NCI-H187 (cell line): ENCODE results near the gene MCEMP1.

Experiments used
- DNase-seq, 2 experiments: peaks; one replicate each; lab custom pipeline; 2025; lab: John Stamatoyannopoulos, UW

MCEMP1 gene

DNA sequence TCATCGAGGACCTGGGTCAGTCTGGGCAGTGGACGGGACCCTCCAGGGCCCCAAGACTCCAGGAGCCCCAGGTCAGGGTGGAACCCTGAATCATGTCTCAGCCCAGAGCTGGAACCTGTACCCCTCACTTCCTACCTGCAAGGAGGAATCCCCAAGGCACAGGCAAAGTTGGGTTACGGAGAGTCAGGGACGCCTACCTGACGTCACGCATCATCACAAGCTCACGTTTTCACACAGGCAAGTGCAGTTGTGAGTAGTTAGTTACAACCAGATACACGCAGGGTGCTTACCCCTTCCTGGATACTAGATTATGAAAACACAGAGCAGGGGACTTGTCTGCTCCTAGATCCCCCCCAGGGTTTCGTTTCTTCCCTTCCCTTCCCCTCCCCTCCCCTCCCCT is 6.1 kb upstream of the MCEMP1 start:
- no peak for DNase-seq

DNA sequence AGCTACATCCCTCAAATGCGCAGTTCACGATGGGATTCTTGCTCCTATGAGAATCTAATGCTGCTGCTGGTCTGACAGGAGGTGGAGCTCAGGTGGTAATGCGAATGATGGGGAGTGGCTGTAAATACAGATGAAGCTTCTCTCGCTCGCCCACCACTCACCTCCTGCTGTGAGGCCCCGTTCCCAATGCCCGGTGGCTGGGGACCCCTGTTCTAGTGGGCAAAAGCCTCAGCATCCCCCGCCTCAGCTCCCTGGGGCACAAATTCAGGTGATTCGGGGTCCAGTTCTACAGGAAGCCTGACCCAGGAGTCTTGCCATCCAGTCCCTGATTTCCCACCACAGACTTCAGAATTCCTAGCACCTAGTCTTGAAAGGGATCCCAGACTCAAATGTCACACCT is 4.4 kb upstream of the MCEMP1 start:
- DNase-seq, result no peak

DNA sequence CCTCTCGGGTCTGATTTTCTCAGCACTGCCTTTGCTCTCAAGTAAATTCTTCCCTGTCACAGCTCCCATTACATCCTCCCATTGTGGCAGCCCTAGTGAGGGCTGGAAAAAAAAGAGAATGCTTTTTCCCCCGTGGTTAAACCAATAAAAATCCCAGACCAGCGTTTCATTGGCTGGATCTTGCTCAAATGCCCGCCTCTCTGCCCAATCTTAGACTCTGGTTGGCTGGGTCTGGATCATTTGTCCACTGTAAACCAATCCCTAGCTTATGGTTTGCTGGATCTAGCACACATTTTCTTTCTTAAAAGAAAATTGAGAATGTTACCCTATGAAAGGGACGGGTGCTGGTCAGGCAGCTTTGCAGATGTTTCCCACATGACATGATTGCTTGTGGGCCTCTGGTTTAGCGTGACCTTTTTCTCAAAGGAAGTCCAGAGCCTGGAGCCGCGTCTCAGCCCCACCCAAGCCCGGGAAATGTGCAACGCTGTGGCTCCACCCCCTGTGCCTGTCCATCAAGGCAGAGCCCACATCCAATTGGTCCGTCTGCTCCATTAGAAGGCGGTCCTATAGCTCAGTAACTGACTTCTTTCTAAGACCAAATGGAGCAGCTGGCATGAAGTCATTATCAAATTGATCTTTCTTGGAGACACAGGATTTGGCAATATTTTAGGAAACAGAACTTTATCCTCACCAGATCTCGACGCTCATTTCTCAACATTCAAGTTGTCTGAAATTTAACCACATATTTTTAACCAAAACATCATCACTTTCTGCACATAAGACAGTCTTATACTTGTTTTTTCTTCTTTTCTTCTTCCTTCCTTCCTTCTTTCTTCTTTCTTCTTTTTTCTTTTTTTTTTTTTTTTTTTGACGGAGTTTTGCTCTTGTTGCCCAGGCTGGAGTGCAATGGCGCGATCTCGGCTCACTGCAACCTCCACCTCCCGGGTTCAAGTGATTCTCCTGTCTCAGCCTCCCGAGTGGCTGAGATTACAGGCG is 2.6 kb upstream of the MCEMP1 start:
- DNase-seq, result no peak

DNA sequence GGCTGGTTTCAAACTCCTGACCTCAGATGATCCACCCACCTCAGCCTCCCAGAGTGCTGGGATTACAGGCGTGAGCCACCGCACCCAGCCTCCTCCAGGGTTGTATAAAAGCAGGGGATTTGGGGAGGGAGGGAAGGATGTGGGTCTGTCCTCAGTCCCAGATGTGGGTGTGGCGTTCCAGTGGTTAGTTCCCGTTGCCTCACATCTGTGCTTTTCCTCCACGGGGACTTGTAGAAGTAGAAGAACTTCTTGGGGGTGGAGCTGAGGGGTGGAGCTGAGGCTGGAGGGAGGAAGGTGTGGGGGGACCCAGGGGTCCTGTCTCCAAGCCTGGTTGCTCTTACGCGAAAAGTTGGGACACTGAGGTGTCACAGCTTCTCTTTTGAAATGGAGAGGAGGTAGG is 514 bp upstream of the MCEMP1 start:
- DNase-seq, result no peak

DNA sequence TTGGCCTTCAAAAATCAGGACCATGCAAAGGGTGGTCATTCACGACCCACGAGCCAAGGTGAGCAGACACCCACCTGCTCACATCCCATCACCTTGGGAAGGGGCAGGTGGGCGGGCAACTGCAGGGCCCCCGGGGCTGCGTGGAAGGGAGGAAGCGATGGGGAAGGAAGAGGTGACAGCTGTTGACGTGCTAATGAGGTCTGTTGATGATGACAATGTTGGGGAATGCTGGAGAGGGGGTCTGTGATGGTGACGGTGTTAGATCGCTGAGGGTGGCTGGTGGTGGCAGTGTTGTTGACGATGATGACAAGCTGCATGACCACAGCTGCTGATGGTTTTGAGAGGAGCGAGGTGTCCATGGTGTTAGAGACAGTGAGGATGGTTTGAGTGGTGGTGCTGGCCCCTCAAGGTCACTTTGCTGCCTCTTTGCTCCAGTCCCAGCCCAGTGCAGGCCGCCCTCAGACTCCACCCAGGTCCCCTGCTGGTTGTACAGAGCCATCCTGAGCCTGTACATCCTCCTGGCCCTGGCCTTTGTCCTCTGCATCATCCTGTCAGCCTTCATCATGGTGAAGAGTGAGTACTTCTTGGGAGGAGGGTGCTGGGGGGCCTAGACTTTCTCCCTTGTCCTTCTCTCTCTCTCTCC is 900 bp downstream of the MCEMP1 start:
- DNase-seq, result no peak

DNA sequence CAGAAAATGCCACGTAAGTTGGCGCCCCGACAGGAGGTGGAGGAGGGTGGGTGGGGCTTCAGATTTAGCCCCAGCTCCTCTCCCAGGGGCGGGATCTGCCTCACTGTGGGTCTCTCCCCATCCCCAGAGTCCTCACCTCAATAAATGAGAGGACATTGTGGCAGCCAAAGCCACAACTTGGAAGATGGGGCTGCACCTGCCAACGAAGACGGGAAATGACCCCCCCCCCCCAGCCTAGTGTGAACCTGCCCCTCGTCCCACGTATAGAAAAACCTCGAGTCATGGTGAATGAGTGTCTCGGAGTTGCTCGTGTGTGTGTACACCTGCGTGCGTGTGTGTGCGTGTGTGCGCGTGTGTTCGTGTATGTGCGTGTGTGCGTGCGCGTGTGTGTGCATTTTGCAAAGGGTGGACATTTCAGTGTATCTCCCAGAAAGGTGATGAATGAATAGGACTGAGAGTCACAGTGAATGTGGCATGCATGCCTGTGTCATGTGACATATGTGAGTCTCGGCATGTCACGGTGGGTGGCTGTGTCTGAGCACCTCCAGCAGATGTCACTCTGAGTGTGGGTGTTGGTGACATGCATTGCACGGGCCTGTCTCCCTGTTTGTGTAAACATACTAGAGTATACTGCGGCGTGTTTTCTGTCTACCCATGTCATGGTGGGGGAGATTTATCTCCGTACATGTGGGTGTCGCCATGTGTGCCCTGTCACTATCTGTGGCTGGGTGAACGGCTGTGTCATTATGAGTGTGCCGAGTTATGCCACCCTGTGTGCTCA is 2.3 kb downstream of the MCEMP1 start:
- no peak for DNase-seq

DNA sequence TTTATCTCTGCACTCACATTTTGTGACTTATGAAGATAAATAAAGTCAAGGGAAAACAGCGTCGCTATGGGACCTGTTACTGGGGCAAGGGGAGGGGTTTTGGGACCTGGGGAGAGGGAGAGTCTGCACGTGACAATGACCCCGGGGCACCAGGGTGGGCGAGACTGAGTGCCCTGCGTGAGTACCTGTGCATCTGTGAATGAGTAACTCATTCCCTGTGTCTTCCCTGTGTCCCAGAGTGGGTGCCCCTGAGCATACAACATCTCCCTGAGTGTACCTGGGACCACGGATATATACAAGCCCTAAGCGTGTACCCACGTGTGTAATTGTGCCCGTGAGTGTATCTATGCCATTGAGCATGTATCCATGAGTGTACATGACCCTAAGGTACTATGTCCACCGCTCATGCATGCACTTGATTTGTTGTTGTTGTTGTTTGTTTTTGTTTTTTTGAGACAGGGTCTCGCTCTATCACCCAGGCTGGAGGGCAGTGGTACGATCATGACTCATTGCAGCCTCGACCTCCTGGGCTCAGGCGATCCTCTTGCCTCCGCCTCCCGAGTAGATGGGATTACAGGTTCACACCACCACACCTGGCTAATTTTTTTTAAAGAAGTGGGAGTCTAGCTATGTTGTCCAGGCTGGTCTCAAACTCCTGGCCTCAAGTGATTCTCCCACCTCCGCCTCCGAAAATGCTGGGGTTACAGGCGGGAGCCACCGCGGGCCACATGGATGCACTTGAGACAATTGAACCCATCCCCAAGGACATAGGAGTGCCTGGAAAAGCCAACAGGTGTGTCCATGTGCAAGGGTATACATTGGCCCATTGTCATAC is 3.1 kb downstream of the MCEMP1 start:
- no peak for DNase-seq

DNA sequence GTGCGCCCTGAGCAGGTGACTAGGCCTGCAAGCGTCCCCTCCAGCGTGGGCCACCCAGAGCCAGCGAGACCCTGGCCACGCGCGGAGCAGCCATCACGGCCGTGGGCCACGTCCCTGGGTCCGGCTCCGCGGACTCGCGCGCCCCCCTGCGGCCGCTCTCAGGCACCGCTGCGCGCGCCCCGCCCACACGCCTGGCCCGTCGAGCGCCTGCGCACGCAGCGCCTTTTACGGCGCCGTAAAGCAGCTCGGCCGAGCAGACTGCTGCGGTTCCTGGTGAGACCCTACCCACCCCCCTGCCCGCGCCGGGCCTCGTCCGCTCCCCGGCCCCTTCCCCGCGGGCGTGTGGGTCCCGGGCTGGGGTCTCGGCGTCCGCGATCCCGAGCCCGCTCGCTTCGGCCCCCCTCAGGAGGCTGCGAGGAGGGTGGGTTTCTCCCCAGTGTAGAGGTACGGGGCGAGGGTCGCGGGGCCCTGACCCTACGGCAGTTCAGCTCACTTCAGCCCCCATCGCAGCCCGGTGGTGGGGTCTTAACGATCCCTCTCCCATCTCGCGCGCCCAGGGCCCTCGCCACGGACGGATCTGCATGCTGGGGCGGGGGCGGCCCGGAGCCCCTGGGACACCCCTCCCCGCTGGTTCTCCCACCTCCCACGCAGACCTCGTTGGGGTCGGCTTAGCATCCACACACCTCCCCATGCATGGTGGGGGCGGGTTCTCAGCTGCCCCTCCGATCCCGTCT is 3.9 kb downstream of the MCEMP1 start, which contains the start of gene TRAPPC5:
Gene TRAPPC5, plus strand, starts transcription at position 228 of the 734 bp plus-strand sequence. CDS start 1,421 bp downstream, outside the sequence.
- DNase-seq, result peak; percentile 37 to 54

DNA sequence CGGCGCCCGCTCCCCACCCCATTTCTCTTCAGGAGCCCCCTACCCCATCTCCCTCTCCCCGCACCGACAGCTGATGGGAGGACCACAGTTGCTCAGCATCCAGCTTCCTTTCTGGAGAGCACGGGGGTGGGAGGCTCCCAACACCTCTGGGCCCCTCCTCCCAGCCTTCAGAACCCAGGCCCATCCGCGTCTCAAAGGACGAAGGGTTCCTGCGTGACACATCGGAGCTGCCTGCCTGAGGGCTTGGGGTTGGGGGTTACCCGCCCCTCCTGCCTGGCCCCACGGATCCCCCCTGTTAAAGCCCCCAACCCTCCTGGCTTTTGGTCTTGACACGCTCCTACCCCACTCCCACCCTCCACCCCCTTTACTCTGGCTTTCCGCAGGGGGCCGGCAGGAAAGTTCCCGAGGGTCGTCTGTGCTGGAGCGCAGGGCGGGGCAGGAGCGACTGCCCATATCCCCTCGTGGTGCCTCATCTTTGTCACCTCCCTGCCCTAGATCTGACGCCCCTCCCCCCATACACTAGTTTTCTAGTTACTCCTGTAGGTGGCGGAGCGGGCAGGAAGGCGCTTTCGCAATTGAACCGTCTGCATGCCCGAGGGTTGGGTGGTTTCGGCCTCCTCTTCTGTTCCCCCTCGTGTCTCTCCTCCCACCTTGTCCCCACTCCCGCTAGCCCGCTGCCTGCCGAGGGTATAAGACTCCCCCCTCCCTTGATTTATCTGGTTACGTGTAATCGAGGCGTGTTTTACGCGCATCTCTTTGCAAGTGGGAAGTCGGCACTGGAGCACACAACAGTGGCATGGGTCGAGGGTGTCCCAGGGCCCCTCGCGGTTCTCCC is 4.7 kb downstream of the MCEMP1 start:
- no peak for DNase-seq

DNA sequence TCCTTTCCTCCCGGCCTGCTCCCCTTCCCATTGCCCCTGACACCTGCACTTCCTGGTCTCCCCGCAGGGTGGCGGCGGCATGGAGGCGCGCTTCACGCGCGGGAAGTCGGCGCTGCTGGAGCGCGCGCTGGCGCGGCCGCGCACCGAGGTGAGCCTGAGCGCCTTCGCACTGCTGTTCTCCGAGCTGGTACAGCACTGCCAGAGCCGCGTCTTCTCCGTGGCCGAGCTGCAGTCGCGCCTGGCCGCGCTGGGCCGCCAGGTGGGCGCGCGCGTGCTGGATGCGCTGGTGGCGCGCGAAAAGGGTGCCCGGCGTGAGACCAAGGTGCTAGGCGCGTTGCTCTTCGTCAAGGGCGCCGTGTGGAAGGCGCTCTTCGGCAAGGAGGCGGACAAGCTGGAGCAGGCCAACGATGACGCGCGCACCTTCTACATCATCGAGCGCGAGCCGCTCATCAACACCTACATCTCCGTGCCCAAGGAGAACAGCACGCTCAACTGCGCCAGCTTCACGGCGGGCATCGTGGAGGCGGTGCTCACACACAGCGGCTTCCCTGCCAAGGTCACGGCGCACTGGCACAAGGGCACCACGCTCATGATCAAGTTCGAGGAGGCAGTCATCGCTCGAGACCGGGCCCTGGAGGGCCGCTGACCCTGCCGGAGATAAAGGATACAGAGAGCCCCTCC is 5.4 kb downstream of the MCEMP1 start:
- no peak for DNase-seq

DNA sequence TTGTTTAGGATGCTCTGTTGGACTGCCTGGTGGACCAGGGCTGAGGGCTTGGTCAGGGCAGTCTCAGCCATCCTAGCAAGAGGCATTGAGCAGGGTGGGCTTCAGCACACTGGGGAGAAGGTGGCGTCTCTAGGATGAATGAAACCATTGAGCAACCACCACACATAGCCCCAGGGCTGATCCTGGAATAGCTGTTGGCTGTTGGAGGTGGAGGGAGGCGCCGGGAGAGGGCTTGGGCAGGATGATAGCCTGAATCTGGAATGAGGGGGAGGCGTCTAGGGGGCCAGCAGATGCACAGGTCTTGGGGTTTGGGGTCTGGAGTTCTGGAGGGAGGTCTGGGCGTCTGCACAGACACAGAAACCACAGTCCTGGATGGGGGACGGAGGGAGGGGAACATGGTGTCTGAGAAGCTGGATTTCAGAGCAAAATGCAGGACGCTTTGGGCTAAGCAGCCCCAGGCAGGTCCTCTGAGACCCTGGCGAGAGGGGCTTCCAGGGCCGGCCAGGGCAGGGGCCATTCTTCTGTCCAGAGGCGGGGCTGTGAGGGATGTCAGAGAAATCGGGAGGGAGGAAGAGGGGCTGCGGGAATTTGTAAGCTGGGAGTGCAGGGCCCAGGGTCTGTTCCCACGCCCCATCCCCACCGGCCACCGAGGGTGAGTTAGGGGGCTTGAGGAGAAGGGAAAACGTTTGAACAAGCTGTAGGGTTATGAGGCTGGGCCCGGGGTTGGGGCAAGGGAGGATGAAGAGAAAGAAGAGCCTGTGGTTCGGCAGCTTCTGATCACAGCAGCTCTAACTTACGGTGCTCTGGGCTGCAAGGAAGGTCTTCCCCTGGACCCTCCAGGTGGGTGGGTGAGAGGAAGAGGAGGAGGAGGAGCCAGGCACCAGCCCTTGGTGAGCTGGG is 8.9 kb downstream of the MCEMP1 start:
- no peak for DNase-seq

DNA sequence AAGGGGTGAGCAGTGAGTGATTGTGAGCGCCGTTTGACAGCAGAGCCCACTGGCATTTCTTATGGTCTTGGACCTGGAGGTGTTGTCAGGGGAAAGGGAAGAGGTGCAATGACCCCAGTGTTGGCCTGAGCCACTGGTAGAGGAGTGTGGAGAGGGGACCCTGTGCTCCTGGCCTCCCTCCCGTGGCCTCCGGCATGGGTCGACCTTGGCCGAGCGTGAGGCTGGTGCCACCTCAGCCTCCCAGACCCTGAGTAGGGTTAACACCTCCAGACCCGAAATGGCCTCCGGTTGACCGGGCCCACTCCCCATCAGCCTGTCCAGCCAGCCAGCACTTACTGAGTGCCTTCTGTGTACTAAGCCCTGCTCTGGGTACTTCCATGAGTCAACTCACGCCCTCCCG is 10.3 kb downstream of the MCEMP1 start:
- DNase-seq, result no peak

DNA sequence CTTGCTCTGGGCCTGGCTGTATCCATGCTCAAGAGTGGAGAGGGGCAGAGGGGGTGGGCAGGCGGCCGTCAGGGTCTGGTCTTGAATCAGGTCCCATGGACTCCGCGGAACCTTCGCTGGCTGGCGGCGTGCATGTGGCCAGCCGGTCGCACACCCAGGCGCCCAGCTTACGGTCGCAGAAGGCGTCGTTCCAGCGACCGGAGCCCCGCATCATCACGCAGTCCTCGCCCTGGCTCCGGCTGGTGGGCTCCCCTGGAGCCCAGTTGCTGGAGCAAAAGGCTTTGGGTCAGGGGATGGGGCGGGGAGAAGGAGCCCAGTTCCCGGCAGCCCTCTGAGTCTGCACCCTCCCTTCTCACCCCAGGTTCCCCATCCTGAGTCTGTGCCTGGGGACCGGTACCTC is 12.3 kb downstream of the MCEMP1 start:
- no peak for DNase-seq

DNA sequence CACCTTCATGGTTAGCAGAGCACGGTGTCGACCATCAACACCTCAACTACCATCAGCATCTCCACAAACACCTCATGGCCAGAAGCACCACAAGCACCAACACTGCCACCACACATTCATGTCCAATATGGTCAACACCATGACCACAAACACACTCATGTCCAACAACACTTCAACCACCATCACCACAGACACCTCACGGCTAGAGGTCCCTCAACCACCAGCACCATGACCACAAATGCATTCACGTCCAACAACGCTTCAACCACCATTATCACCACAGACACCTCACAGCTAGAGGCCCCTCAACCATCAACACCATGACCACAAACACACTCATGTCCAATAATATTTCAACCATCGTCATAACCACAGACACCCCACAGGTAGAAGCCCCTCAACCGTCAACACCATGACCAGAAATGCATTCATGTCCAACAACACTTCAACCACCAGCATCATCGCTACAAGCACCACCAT is 13.9 kb downstream of the MCEMP1 start:
- DNase-seq, result no peak

DNA sequence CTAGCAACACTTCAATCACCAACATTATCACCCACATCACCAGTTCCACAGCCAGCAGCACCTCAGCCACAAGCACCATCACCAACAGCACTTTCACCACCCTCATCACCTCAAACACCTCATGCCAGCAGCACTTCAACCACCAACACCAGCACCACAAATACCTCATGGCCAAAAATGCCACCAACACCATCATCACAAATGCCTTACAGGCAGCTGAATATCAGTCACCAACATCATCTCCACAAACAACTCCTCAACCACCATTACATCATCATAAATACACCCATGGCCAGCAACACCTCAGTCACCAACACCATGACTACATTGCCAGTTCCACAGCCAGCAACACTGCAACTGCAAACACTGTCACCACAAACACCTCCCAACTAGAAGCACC is 14.6 kb downstream of the MCEMP1 start:
- DNase-seq, result no peak

DNA sequence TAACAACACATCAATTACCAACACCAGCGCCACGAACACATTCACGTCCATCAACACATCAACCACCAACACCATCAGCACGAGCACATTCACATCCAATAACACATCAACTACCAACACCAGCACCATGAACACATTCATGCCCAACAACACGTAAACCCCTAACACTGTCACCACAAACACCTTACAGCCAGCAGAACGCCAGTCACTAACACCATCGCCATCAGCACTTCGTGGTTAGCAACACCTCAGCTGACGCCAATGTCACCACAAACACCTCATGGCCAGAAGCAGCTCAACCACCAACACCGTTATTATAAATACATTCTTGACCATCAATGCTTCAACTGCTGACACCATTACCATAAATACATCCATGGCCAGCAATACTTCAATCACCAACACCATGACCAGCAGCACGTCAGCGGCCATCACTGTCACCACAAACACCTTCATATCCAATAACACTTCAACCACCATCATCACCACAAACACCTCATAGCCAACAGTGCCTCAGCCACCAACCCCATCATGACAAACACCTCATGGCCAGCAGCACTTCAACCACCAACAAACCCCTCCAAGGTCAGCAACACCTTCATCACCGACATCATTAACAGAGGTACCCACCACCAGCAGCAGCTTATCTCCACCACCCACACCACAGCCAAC is 15.7 kb downstream of the MCEMP1 start:
- DNase-seq, result no peak

DNA sequence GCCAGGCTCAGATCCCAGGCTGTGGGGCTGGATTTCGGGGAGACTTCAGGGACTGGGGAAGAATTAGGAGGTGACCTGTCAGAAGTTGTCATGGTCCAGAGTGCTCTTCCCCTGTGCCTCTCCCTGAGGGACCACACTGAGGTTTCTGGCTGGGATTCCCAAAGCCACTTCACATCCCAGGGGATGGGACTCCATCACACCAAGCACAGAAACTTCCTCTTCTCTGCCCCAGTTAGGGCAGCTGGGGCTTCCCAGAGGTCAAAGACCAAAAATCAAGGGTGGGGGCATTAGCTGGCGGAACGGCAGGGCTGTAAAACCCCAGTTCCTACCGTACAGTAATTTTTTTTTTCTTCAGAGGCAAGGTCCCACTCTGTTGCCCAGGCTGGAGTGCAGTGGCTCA is 17.6 kb downstream of the MCEMP1 start:
- no peak for DNase-seq
